HCT116 (cell line): ENCODE results near the gene TMEM255A. TPM values are rescaled to one million over a fixed set of nuclear protein-coding genes. Genes with fewer than 3 reads are reported as not detected.

ENCODE experiments used
- ATAC-seq: fragments of 200-7000 bp; cut with Tn5 transposase; 2 replicates; pipeline ENCODE4 v1.9.1; 2020; ENCODE audit warnings: mild to moderate bottlenecking, moderate library complexity
- BruUV-seq: library from RNA; stranded (reverse); fragments of 400-500 nt; replicated peaks from 2 replicates; lab custom pipeline; 2021; lab: Mats Ljungman, UMichigan
- CTCF ChIA-PET: fragments of 300-600 bp; sonication (Branson Sonifier 250); formaldehyde crosslinking; loops from one replicate; lab custom pipeline; 2021; ENCODE audit warnings: antibody characterized with exemption; lab: Charles Lee
- POLR2A ChIA-PET: fragments of 300-600, 350-600 bp; sonication (Branson Sonifier 250); formaldehyde crosslinking; loops from one replicate; lab custom pipeline; 2021; ENCODE audit warnings: antibody characterized with exemption; lab: Charles Lee
- RAD21 ChIA-PET, 2 experiments: fragments of 300-600 bp; sonication (Branson Sonifier 250); formaldehyde crosslinking; loops; one replicate each; lab custom pipeline; 2023; ENCODE audit warnings: low total read pairs in 2 of 2; ENCODE audit not compliant: uncharacterized antibody in 2 of 2, unreplicated experiment in 2 of 2, low non-redundant PET in 1 of 2; lab: Charles Lee
- DNase-seq: peaks from one replicate; pipeline ENCODE4 v3.0.0-alpha.2; 2010; ENCODE audit warnings: low read depth, low spot score
- H2AFZ ChIP-seq: fragments of 200-600 bp; shearing (Covaris generic), sonication (generic); 2 replicates; pipeline ENCODE4 v1.6.1; 2017; ENCODE audit warnings: low read depth, mixed run types, mixed read lengths, antibody characterized with exemption, low read length; ENCODE audit not compliant: poor library complexity, severe bottlenecking
- H3K27ac ChIP-seq: 2 replicates; pipeline ENCODE4 v1.5.1; 2012; ENCODE audit warnings: low read depth, low read length
- H3K27me3 ChIP-seq: fragments of 200-600 bp; sonication (generic); 2 replicates; pipeline ENCODE4 v1.6.1; 2016; ENCODE audit warnings: mixed run types, low read length, mixed read lengths; ENCODE audit not compliant: insufficient read depth
- H3K36me3 ChIP-seq, 2 experiments: fragments of 200-500 bp in 1 of 2; fragments of 200-600 bp in 1 of 2; sonication (Bioruptor generic) in 1 of 2; sonication (generic) in 1 of 2; 2 replicates each; pipeline versions ENCODE4 v1.5.1 to v1.6.1; 2014 to 2016; ENCODE audit warnings: low read length in 2 of 2, inconsistent platforms in 1 of 2, mixed read lengths in 1 of 2, mixed run types in 1 of 2; ENCODE audit not compliant: insufficient read depth in 2 of 2, control insufficient read depth in 1 of 2
- H3K4me1 ChIP-seq, 2 experiments: fragments of 200-600 bp in 1 of 2; sonication (generic) in 1 of 2; 2 replicates each; pipeline versions ENCODE4 v1.5.1 to v1.6.1; 2012 to 2017; ENCODE audit warnings: low read length in 2 of 2, inconsistent platforms in 1 of 2, mild to moderate bottlenecking in 1 of 2, mixed read lengths in 1 of 2, mixed run types in 1 of 2, moderate library complexity in 1 of 2; ENCODE audit not compliant: insufficient read depth in 2 of 2, control insufficient read depth in 1 of 2
- H3K4me2 ChIP-seq: fragments of 200-600 bp; sonication (generic); 2 replicates; pipeline ENCODE4 v1.6.1; 2017; ENCODE audit warnings: mixed run types, low read length, mixed read lengths
- H3K4me3 ChIP-seq, 2 experiments: fragments of 200-600 bp in 1 of 2; sonication (generic) in 1 of 2; replicated peaks in 1 of 2; 2 replicates each; pipeline ENCODE4 v1.5.1; 2011 to 2016; ENCODE audit warnings: low read length in 2 of 2, control low read depth in 1 of 2, low read depth in 1 of 2, mild to moderate bottlenecking in 1 of 2, mixed read lengths in 1 of 2, mixed run types in 1 of 2
- H3K79me2 ChIP-seq: fragments of 200-600 bp; sonication (generic); 2 replicates; pipeline ENCODE4 v1.6.1; 2017; ENCODE audit warnings: mild to moderate bottlenecking, mixed run types, low read length, moderate library complexity, mixed read lengths; ENCODE audit not compliant: insufficient read depth
- H3K9ac ChIP-seq: fragments of 200-600 bp; sonication (generic); 2 replicates; pipeline ENCODE4 v1.6.1; 2016; ENCODE audit warnings: low read length, mixed read lengths
- H3K9me2 ChIP-seq: fragments of 200-600 bp; sonication (generic), shearing (Covaris generic); 2 replicates; pipeline ENCODE4 v1.6.1; 2017; ENCODE audit warnings: mixed run types, mild to moderate bottlenecking, moderate library complexity; ENCODE audit not compliant: insufficient read depth
- H3K9me3 ChIP-seq, 2 experiments: fragments of 200-500 bp in 1 of 2; fragments of 200-600 bp in 1 of 2; sonication (Bioruptor generic) in 1 of 2; sonication (generic) in 1 of 2; 2 replicates each; pipeline ENCODE4 v1.6.1; 2014 to 2017; ENCODE audit warnings: low read length in 2 of 2, mixed read lengths in 2 of 2, inconsistent platforms in 1 of 2, low read depth in 1 of 2, mild to moderate bottlenecking in 1 of 2, mixed run types in 1 of 2, moderate library complexity in 1 of 2; ENCODE audit not compliant: control insufficient read depth in 1 of 2, insufficient read depth in 1 of 2
- H4K20me1 ChIP-seq: fragments of 200-600 bp; sonication (generic), shearing (Covaris generic); 2 replicates; pipeline ENCODE4 v1.6.1; 2017; ENCODE audit warnings: mixed run types, mild to moderate bottlenecking, moderate library complexity; ENCODE audit not compliant: insufficient read depth
- CBX3 ChIP-seq: IDR thresholded peaks from 2 replicates; pipeline ENCODE4 v1.6.1; 2012; ENCODE audit warnings: low read depth
- CEBPB ChIP-seq: IDR thresholded peaks from 2 replicates; pipeline ENCODE4 v1.6.1; 2012; ENCODE audit warnings: low read depth
- EGR1 ChIP-seq: IDR thresholded peaks from 2 replicates; pipeline ENCODE4 v1.6.1; 2012; ENCODE audit warnings: low read depth
- ELF1 ChIP-seq: IDR thresholded peaks from 2 replicates; pipeline ENCODE4 v1.6.1; 2012; ENCODE audit warnings: low read depth, borderline replicate concordance
- EZH2 ChIP-seq: fragments of 200-600 bp; sonication (generic); IDR thresholded peaks from 2 replicates; pipeline ENCODE4 v1.6.1; 2017; ENCODE audit warnings: antibody characterized with exemption, mixed run types
- EZH2phosphoT487 ChIP-seq: fragments of 200-600 bp; IDR thresholded peaks from 2 replicates; pipeline ENCODE4 v1.6.1; 2018; ENCODE audit warnings: antibody characterized with exemption, borderline replicate concordance
- JUND ChIP-seq: IDR thresholded peaks from 2 replicates; pipeline ENCODE4 v1.6.1; 2012
- MAX ChIP-seq: IDR thresholded peaks from 2 replicates; pipeline ENCODE4 v1.6.1; 2012
- POLR2A ChIP-seq: IDR thresholded peaks from 2 replicates; pipeline ENCODE4 v1.7.0; 2011; ENCODE audit warnings: borderline replicate concordance; ENCODE audit not compliant: insufficient read depth, insufficient read length; ENCODE audit errors: extremely low read depth
- POLR2AphosphoS5 ChIP-seq: IDR thresholded peaks from 2 replicates; pipeline ENCODE4 v1.6.1; 2011; ENCODE audit warnings: mild to moderate bottlenecking, low read depth, low read length, moderate library complexity
- RAD21 ChIP-seq: IDR thresholded peaks from 2 replicates; pipeline ENCODE4 v1.6.1; 2012; ENCODE audit warnings: low read depth, mild to moderate bottlenecking
- REST ChIP-seq: IDR thresholded peaks from 2 replicates; pipeline ENCODE4 v1.6.1; 2012; ENCODE audit warnings: low read depth
- SIN3A ChIP-seq: IDR thresholded peaks from 2 replicates; pipeline ENCODE4 v1.6.1; 2012; ENCODE audit warnings: low read depth
- SP1 ChIP-seq: IDR thresholded peaks from 2 replicates; pipeline ENCODE4 v1.6.1; 2012; ENCODE audit warnings: low read depth
- SRF ChIP-seq: IDR thresholded peaks from 2 replicates; pipeline ENCODE4 v1.6.1; 2012; ENCODE audit warnings: low read depth
- YY1 ChIP-seq: IDR thresholded peaks from 2 replicates; pipeline ENCODE4 v1.6.1; 2011; ENCODE audit warnings: low read length, low read depth, moderate library complexity, mild to moderate bottlenecking; ENCODE audit not compliant: insufficient replicate concordance; ENCODE audit errors: extremely low read depth
- ZBTB33 ChIP-seq: IDR thresholded peaks from 2 replicates; pipeline ENCODE4 v1.6.1; 2011; ENCODE audit warnings: mild to moderate bottlenecking, low read length, moderate library complexity; ENCODE audit not compliant: insufficient replicate concordance; ENCODE audit errors: extremely low read depth
- ZFX ChIP-seq: fragments of 450-650 bp; IDR thresholded peaks from 2 replicates; pipeline ENCODE4 v1.6.1; 2017
- ZNF274 ChIP-seq: fragments of 200-500 bp; sonication (Bioruptor generic); IDR thresholded peaks from 2 replicates; pipeline ENCODE4 v1.6.1; 2014; ENCODE audit warnings: mild to moderate bottlenecking, low read depth, low read length, inconsistent platforms
- intact Hi-C: fragments of 100-400 bp; cut with micrococcal nuclease; formaldehyde crosslinking; loops from 2 replicates; pipeline ENCODE4 v1.10.0; 2022
- total RNA-seq: library from RNA; stranded (reverse); gene quantifications from one replicate; pipeline ENCODE4 v1.2.1, GENCODE V29; 2021; ENCODE audit not compliant: unreplicated experiment

Gene TMEM255A
- total RNA-seq, 1 experiment from 2014 or later, result not detected

GRCh38 chrX:120309873-120310705 is 1.2 kb downstream of the TMEM255A start:
- Histone ChIP-seq H2AFZ (peak overlapping the region; percentile 16), H3K36me3 (no peaks in the 10 kb centered on the region), H3K4me1 (peaks cover 0 to 5% of the 10 kb centered on the region in 2 experiments; a peak in 2 of 4 replicates), H3K9me3 (no peaks in the 10 kb centered on the region), H3K9me2 (no peaks in the 10 kb centered on the region), H3K79me2 (no peaks in the 10 kb centered on the region), H3K27me3 (no peaks in the 10 kb centered on the region), H3K9ac (no peak overlapping the region), H3K4me3 (no peak overlapping the region), H3K4me2 (peak overlapping the region; percentile 40), H4K20me1 (no peaks in the 10 kb centered on the region), H3K27ac (no peak overlapping the region)
- ATAC-seq (no peak), DNase-seq (no peak)
- CTCF ChIA-PET, result interaction anchor here (1.0 kb wide), 1 partner anchor 9 kb away, joined by 4 read pairs; no protein-coding TSS in a partner anchor
- POLR2A ChIA-PET, result no interaction called here
- RAD21 ChIA-PET, result no interaction called here
- intact Hi-C loops, result no loop called here
- TF ChIP-seq JUND (no peak), YY1 (no peak), SIN3A (no peak), EGR1 (no peak), ZFX (no peak), ELF1 (no peak), ZNF274 (no peak), SRF (no peak), EZH2 (no peak), POLR2A (no peak), POLR2AphosphoS5 (no peak), CEBPB (no peak), EZH2phosphoT487 (no peak), SP1 (no peak), ZBTB33 (no peak), MAX (no peak), REST (no peak), RAD21 (no peak), CBX3 (no peak)
- BruUV-seq, result no TSS peak
